GM20431 (cell line): ENCODE data around the gene SLC38A11.

ENCODE experiments used
- in situ Hi-C: fragments of 300-500 bp; cut with MseI, MboI; formaldehyde crosslinking; loops from one replicate; pipeline ENCODE4 v1.15.0; 2020; ENCODE audit warnings: low sequenced_read_pairs; ENCODE audit not compliant: unreplicated experiment

SLC38A11 gene

GRCh38 chr2:164974221-164974620 lies 18.9 kb upstream of the SLC38A11 start:
- in situ Hi-C loops: no loop called here

GRCh38 chr2:164972216-164972615 lies 16.9 kb upstream of the SLC38A11 start:
- in situ Hi-C loops: no loop called here

GRCh38 chr2:164969909-164970690 lies 14.8 kb upstream of the SLC38A11 start:
- in situ Hi-C loops: no loop called here

- in situ Hi-C loops: no loop called here
Observed at GRCh38 chr2:164967781-164968228, 12.5 kb upstream of the SLC38A11 start.

- in situ Hi-C loops: no loop called here
Observed at GRCh38 chr2:164967361-164967760, 12.0 kb upstream of the SLC38A11 start.

- in situ Hi-C loops: no loop called here
Observed at GRCh38 chr2:164964700-164965099, 9.4 kb upstream of the SLC38A11 start.

- in situ Hi-C loops: no loop called here
Observed at GRCh38 chr2:164960159-164960558, 4.8 kb upstream of the SLC38A11 start.

- in situ Hi-C loops: no loop called here
Observed at GRCh38 chr2:164954186-164954585, 1.1 kb downstream of the SLC38A11 start.

GRCh38 chr2:164953279-164953678 lies 2.0 kb downstream of the SLC38A11 start:
- in situ Hi-C loops: no loop called here

- in situ Hi-C loops: no loop called here
Observed at GRCh38 chr2:164952057-164952702, 3.1 kb downstream of the SLC38A11 start.

GRCh38 chr2:164948540-164948939 lies 6.8 kb downstream of the SLC38A11 start:
- in situ Hi-C loops: no loop called here

- in situ Hi-C loops: no loop called here
Observed at GRCh38 chr2:164947281-164947680, 8.0 kb downstream of the SLC38A11 start.

- in situ Hi-C loops: no loop called here
Observed at GRCh38 chr2:164943289-164943688, 12.0 kb downstream of the SLC38A11 start.

GRCh38 chr2:164937864-164938401 lies 17.4 kb downstream of the SLC38A11 start:
- in situ Hi-C loops: no loop called here

GRCh38 chr2:164935118-164936101 lies 19.9 kb downstream of the SLC38A11 start:
- in situ Hi-C loops: no loop called here

- in situ Hi-C loops: no loop called here
Observed at GRCh38 chr2:164934401-164935117, 20.8 kb downstream of the SLC38A11 start.

- in situ Hi-C loops: no loop called here
Observed at GRCh38 chr2:164933671-164934189, 21.6 kb downstream of the SLC38A11 start.

- in situ Hi-C loops: no loop called here
Observed at GRCh38 chr2:164932377-164932776, 22.9 kb downstream of the SLC38A11 start.

- in situ Hi-C loops: no loop called here
Observed at GRCh38 chr2:164928101-164928673, 27.1 kb downstream of the SLC38A11 start.
